OCI-LY7 (cell line): ENCODE measurements around the gene ISM1. TPM values are rescaled to one million over a fixed set of nuclear protein-coding genes. Genes with fewer than 3 reads are reported as not detected.

Experiments used
- BruUV-seq: library from RNA; stranded (reverse); fragments of 400-500 nt; replicated peaks from 2 replicates; lab custom pipeline; 2021; lab: Mats Ljungman, UMichigan
- CTCF ChIA-PET: fragments of 300-600 bp; sonication (Branson Sonifier 250); formaldehyde crosslinking; loops from one replicate; lab custom pipeline; 2022; ENCODE audit warnings: antibody characterized with exemption; ENCODE audit not compliant: unreplicated experiment; lab: Charles Lee
- POLR2A ChIA-PET: fragments of 300-600 bp; sonication (Branson Sonifier 250); formaldehyde crosslinking; loops from one replicate; lab custom pipeline; 2022; ENCODE audit warnings: antibody characterized with exemption; lab: Charles Lee
- DNase-seq: peaks from one replicate; pipeline ENCODE4 v3.0.0-alpha.2; 2015; ENCODE audit warnings: low spot score
- H2AFZ ChIP-seq: fragments of 200-600 bp; sonication (generic), shearing (Covaris generic); 2 replicates; pipeline ENCODE4 v1.6.1; 2014; ENCODE audit warnings: mild to moderate bottlenecking, antibody characterized with exemption, low read length, moderate library complexity
- H3K27ac ChIP-seq: fragments of 200-600 bp; sonication (generic); 2 replicates; pipeline ENCODE4 v1.5.1; 2014; ENCODE audit warnings: mixed run types, low read depth, mild to moderate bottlenecking, moderate library complexity, low read length, inconsistent platforms; ENCODE audit not compliant: poor library complexity, severe bottlenecking
- H3K36me3 ChIP-seq: fragments of 200-600 bp; sonication (generic); 2 replicates; pipeline ENCODE4 v1.6.1; 2014; ENCODE audit warnings: mild to moderate bottlenecking, antibody characterized with exemption, low read length, moderate library complexity, mixed read lengths; ENCODE audit not compliant: insufficient read depth
- H3K4me1 ChIP-seq: fragments of 200-600 bp; sonication (generic); 2 replicates; pipeline ENCODE4 v1.5.1; 2014; ENCODE audit warnings: mild to moderate bottlenecking, low read length; ENCODE audit not compliant: insufficient read depth, poor library complexity, severe bottlenecking
- H3K4me2 ChIP-seq: fragments of 200-600 bp; sonication (generic); 2 replicates; pipeline ENCODE4 v1.6.1; 2014; ENCODE audit warnings: mild to moderate bottlenecking, low read length
- H3K4me3 ChIP-seq: fragments of 200-600 bp; sonication (generic); 2 replicates; pipeline ENCODE4 v1.5.1; 2014; ENCODE audit warnings: mild to moderate bottlenecking, low read depth, low read length; ENCODE audit not compliant: poor library complexity, severe bottlenecking
- H3K79me2 ChIP-seq: fragments of 200-600 bp; sonication (generic); 2 replicates; pipeline ENCODE4 v1.6.1; 2016; ENCODE audit warnings: low read depth, mild to moderate bottlenecking, low read length, moderate library complexity, mixed read lengths; ENCODE audit not compliant: insufficient read depth
- H3K9me2 ChIP-seq: fragments of 200-600 bp; sonication (generic); 2 replicates; pipeline ENCODE4 v1.6.1; 2016; ENCODE audit warnings: mild to moderate bottlenecking, low read length, mixed read lengths; ENCODE audit not compliant: insufficient read depth
- H3K9me3 ChIP-seq: fragments of 200-600 bp; sonication (generic); 2 replicates; pipeline ENCODE4 v1.6.1; 2014; ENCODE audit warnings: mild to moderate bottlenecking, mixed run types, low read length, mixed read lengths
- H4K20me1 ChIP-seq: fragments of 200-600 bp; sonication (generic); 2 replicates; pipeline ENCODE4 v1.6.1; 2014; ENCODE audit warnings: mild to moderate bottlenecking, antibody characterized with exemption, low read length, moderate library complexity, mixed read lengths; ENCODE audit not compliant: insufficient read depth
- CTCF ChIP-seq: fragments of 200-600 bp; sonication (generic); conservative IDR thresholded peaks from 2 replicates; pipeline ENCODE4 v1.5.1; 2014; ENCODE audit warnings: mild to moderate bottlenecking, antibody characterized with exemption, low read length, moderate library complexity, mixed read lengths
- EZH2phosphoT487 ChIP-seq: fragments of 200-600 bp; sonication (generic); IDR thresholded peaks from 2 replicates; pipeline ENCODE4 v1.6.1; 2018; ENCODE audit warnings: low read depth, borderline replicate concordance, mild to moderate bottlenecking, mixed run types, antibody characterized with exemption, low read length, moderate library complexity, mixed read lengths
- intact Hi-C: fragments of 100-400 bp; cut with micrococcal nuclease; formaldehyde crosslinking; loops from one replicate; pipeline ENCODE4 v1.10.0; 2022; ENCODE audit not compliant: unreplicated experiment
- total RNA-seq, 2 experiments: library from RNA; depleted of rRNA in 1 of 2; stranded (reverse); fragments of >200 nt in 1 of 2; shearing (Covaris generic) in 1 of 2; gene quantifications; 2 replicates each; pipeline ENCODE4 v1.2.3, GENCODE V29; 2014 to 2022

Gene ISM1
- total RNA-seq, 2 experiments from 2014 or later: not detected

- BruUV-seq: no TSS peak
- Histone ChIP-seq H3K4me1 (no peaks in the 10 kb centered on the region), H3K36me3 (no peaks in the 10 kb centered on the region), H3K9me3 (no peaks in the 10 kb centered on the region), H3K27ac (no peak overlapping the region), H4K20me1 (no peaks in the 10 kb centered on the region), H3K4me2 (no peak overlapping the region), H3K79me2 (no peaks in the 10 kb centered on the region), H3K4me3 (no peak overlapping the region), H3K9me2 (no peaks in the 10 kb centered on the region), H2AFZ (no peak overlapping the region)
- ChIA-PET CTCF (no interaction called here), POLR2A (interaction anchor here (0.8 kb wide), 1 partner anchor 1836 kb away, joined by 3 read pairs; no protein-coding TSS in a partner anchor)
- intact Hi-C loops: no loop called here
- no peak for TF ChIP-seq CTCF
- no peak for TF ChIP-seq EZH2phosphoT487
- DNase-seq: no peak
Measured at GRCh38 chr20:13262671-13263360, 41.7 kb downstream of the ISM1 start.

GRCh38 chr20:13263451-13263850 is 42.4 kb downstream of the ISM1 start:
- Histone ChIP-seq H3K4me1 (no peaks in the 10 kb centered on the region), H3K9me3 (no peaks in the 10 kb centered on the region), H2AFZ (no peak overlapping the region), H3K79me2 (no peaks in the 10 kb centered on the region), H3K9me2 (no peaks in the 10 kb centered on the region), H3K36me3 (no peaks in the 10 kb centered on the region), H3K27ac (no peak overlapping the region), H3K4me2 (no peak overlapping the region), H4K20me1 (no peaks in the 10 kb centered on the region), H3K4me3 (no peak overlapping the region)
- intact Hi-C loops: no loop called here
- ChIA-PET CTCF (no interaction called here), POLR2A (no interaction called here)
- DNase-seq: no peak
- no TSS peak for BruUV-seq
- TF ChIP-seq EZH2phosphoT487 (no peak), CTCF (no peak)

GRCh38 chr20:13264907-13265306 is 43.8 kb downstream of the ISM1 start:
- Histone ChIP-seq H4K20me1 (no peaks in the 10 kb centered on the region), H3K79me2 (no peaks in the 10 kb centered on the region), H3K9me2 (no peaks in the 10 kb centered on the region), H3K36me3 (no peaks in the 10 kb centered on the region), H3K9me3 (no peaks in the 10 kb centered on the region), H3K27ac (no peak overlapping the region), H2AFZ (no peak overlapping the region), H3K4me3 (no peak overlapping the region), H3K4me1 (no peaks in the 10 kb centered on the region), H3K4me2 (no peak overlapping the region)
- POLR2A ChIA-PET: no interaction called here
- DNase-seq: no peak
- BruUV-seq: no TSS peak
- TF ChIP-seq EZH2phosphoT487 (no peak), CTCF (no peak)
- CTCF ChIA-PET: no interaction called here
- intact Hi-C loops: no loop called here
